Upper lobe of left lung (tissue), 6 donors: ENCODE data around the gene TRPM5. TPM values are rescaled to one million over a fixed set of nuclear protein-coding genes. Genes with fewer than 3 reads are reported as not detected.

ENCODE experiments used
- ATAC-seq, 2 donors: fragments of 200-7000 bp; cut with Tn5 transposase; one replicate each; pipeline ENCODE4 v1.9.1; 2022; ENCODE audit warnings: mild to moderate bottlenecking in 2 of 2, moderate library complexity in 2 of 2; ENCODE audit not compliant: low FRiP score in 2 of 2
- DNase-seq, 2 donors: peaks; one replicate each; pipeline ENCODE4 v3.0.0-alpha.2; 2019 to 2020
- H3K27ac ChIP-seq, 4 donors: fragments of 200-600 bp; sonication (generic); one replicate each; pipeline ENCODE4 v1.5.1; 2016 to 2019
- H3K27me3 ChIP-seq, 4 donors: fragments of 200-600 bp; sonication (generic); one replicate each; pipeline ENCODE4 v1.5.1; 2017 to 2019
- H3K36me3 ChIP-seq, 4 donors: fragments of 200-600 bp; sonication (generic); one replicate each; pipeline ENCODE4 v1.5.1; 2016 to 2019
- H3K4me1 ChIP-seq, 4 donors: fragments of 200-600 bp; sonication (generic); one replicate each; pipeline ENCODE4 v1.5.1; 2018 to 2019
- H3K4me3 ChIP-seq, 4 donors: fragments of 200-600 bp; sonication (generic); one replicate each; pipeline ENCODE4 v1.5.1; 2017 to 2019; ENCODE audit warnings: mild to moderate bottlenecking in 2 of 4, moderate library complexity in 1 of 4
- H3K9me3 ChIP-seq, 4 donors: fragments of 200-600 bp; sonication (generic); one replicate each; pipeline ENCODE4 v1.5.1; 2018 to 2019
- EP300 ChIP-seq, 4 donors: sonication (generic); formaldehyde crosslinking; IDR thresholded peaks; one replicate each; pipeline ENCODE4 v1.5.1; 2017; ENCODE audit warnings: antibody characterized with exemption in 4 of 4, control low read depth in 2 of 4
- POLR2A ChIP-seq, 4 donors: fragments of 450-650 bp; IDR thresholded peaks; one replicate each; pipeline ENCODE4 v1.5.1; 2016 to 2017; ENCODE audit warnings: antibody characterized with exemption in 4 of 4, mild to moderate bottlenecking in 2 of 4
- POLR2AphosphoS5 ChIP-seq, 2 donors: sonication (generic); formaldehyde crosslinking; IDR thresholded peaks; one replicate each; pipeline ENCODE4 v1.5.1; 2017; ENCODE audit warnings: antibody characterized with exemption in 2 of 2
- WGBS, 2 donors: methylation state at CpG; one replicate each; pipeline ENCODE4 v1.1.5; 2017 to 2018; 5-methylcytosine and 5-hydroxymethylcytosine counted together
- total RNA-seq, 6 donors: library from RNA; depleted of rRNA in 4 of 6; stranded (reverse); fragments of >200 nt in 4 of 6; gene quantifications; one replicate each; pipeline versions ENCODE4 v1.1.0 to v1.2.1, GENCODE V29; 2016 to 2021
- TF ChIP-seq, protein P1 (sequence below), 6 experiments: fragments of 450-650 bp in 4 of 6; fragments of 200-600 bp in 2 of 6; sonication (generic) in 2 of 6; IDR thresholded peaks; one replicate each; pipeline ENCODE4 v1.5.1; 2016 to 2019; ENCODE audit warnings: antibody characterized with exemption in 6 of 6
- donor health status: DM: no; HTN: no; CAD: no; lungs with moderate emphysema.
- donor health status: DM: no; HTN: yes; CAD: no; lungs with severe emphysema.

TRPM5 gene
- total RNA-seq, 6 donors from 2014 or later, result not detected

GRCh38 chr11:2466069-2466801, 21.9 kb upstream of the TRPM5 start:
- DNase-seq (peak in 1 of 2 donors; percentile 19), ATAC-seq (no peak)
- H3K36me3 ChIP-seq, result no peaks in the 10 kb centered on the region
- no peak overlapping the region for H3K4me3 ChIP-seq
- WGBS, 2 donors, result 90 to 93% methylated on average over 2 to 6 of the region's 9 CpGs
- H3K9me3 ChIP-seq, result no peaks in the 10 kb centered on the region
- H3K27me3 ChIP-seq, result no peaks in the 10 kb centered on the region
- H3K27ac ChIP-seq, result no peak overlapping the region
- TF ChIP-seq POLR2AphosphoS5 (IDR thresholded peaks at IDR 0.05) (no peak), EP300 (IDR thresholded peaks at IDR 0.05) (no peak)
- TF ChIP-seq, protein P1, sequence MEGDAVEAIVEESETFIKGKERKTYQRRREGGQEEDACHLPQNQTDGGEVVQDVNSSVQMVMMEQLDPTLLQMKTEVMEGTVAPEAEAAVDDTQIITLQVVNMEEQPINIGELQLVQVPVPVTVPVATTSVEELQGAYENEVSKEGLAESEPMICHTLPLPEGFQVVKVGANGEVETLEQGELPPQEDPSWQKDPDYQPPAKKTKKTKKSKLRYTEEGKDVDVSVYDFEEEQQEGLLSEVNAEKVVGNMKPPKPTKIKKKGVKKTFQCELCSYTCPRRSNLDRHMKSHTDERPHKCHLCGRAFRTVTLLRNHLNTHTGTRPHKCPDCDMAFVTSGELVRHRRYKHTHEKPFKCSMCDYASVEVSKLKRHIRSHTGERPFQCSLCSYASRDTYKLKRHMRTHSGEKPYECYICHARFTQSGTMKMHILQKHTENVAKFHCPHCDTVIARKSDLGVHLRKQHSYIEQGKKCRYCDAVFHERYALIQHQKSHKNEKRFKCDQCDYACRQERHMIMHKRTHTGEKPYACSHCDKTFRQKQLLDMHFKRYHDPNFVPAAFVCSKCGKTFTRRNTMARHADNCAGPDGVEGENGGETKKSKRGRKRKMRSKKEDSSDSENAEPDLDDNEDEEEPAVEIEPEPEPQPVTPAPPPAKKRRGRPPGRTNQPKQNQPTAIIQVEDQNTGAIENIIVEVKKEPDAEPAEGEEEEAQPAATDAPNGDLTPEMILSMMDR (IDR thresholded peaks at IDR 0.05), result no peak
- peaks cover 3 to 34% (median 17%) of the 10 kb centered on the region in 4 donors for H3K4me1 ChIP-seq

GRCh38 chr11:2465202-2466068, 21.1 kb upstream of the TRPM5 start:
- H3K27me3 ChIP-seq, result no peaks in the 10 kb centered on the region
- no peaks in the 10 kb centered on the region for H3K36me3 ChIP-seq
- WGBS, 2 donors, result 93 to 95% methylated on average over 4 to 19 of the region's 20 CpGs
- no peaks in the 10 kb centered on the region for H3K9me3 ChIP-seq
- no peak overlapping the region for H3K27ac ChIP-seq
- DNase-seq, result peak; percentile 13 to 69
- TF ChIP-seq, protein P1 (IDR thresholded peaks at IDR 0.05), result no peak
- no peak for TF ChIP-seq EP300 (IDR thresholded peaks at IDR 0.05)
- TF ChIP-seq POLR2A (IDR thresholded peaks at IDR 0.05), result no peak
- no peak for TF ChIP-seq POLR2AphosphoS5 (IDR thresholded peaks at IDR 0.05)
- no peak overlapping the region for H3K4me3 ChIP-seq
- ATAC-seq, result no peak
- H3K4me1 ChIP-seq, result peaks cover 3 to 42% (median 21%) of the 10 kb centered on the region in 4 donors

GRCh38 chr11:2464451-2465165, 20.3 kb upstream of the TRPM5 start:
- TF ChIP-seq, protein P1 (IDR thresholded peaks at IDR 0.05), result no peak
- TF ChIP-seq POLR2AphosphoS5 (IDR thresholded peaks at IDR 0.05) (no peak), EP300 (IDR thresholded peaks at IDR 0.05) (no peak), POLR2A (IDR thresholded peaks at IDR 0.05) (no peak)
- WGBS, 2 donors, result 91 to 95% methylated on average over 11 to 13 of the region's 13 CpGs
- H3K4me1 ChIP-seq, result peaks cover 3 to 44% (median 24%) of the 10 kb centered on the region in 4 donors

GRCh38 chr11:2463766-2464277, 19.5 kb upstream of the TRPM5 start:
- H3K4me1 ChIP-seq, result peaks cover 3 to 48% (median 24%) of the 10 kb centered on the region in 4 donors
- no peaks in the 10 kb centered on the region for H3K9me3 ChIP-seq
- no peaks in the 10 kb centered on the region for H3K27me3 ChIP-seq
- peak in 1 of 2 donors; percentile 3 for ATAC-seq
- DNase-seq, result peak in 1 of 2 donors; percentile 65
- WGBS, 2 donors, result 79 to 88% methylated on average over 15 to 19 of the region's 26 CpGs
- H3K36me3 ChIP-seq, result no peaks in the 10 kb centered on the region
- TF ChIP-seq, protein P1 (IDR thresholded peaks at IDR 0.05), result no peak
- TF ChIP-seq POLR2A (IDR thresholded peaks at IDR 0.05), result no peak
- no peak for TF ChIP-seq POLR2AphosphoS5 (IDR thresholded peaks at IDR 0.05)
- TF ChIP-seq EP300 (IDR thresholded peaks at IDR 0.05), result no peak
- peak overlapping the region; percentile 57 to 73 (median 66) for H3K27ac ChIP-seq
- peak overlapping the region in 1 of 4 donors; percentile 6 for H3K4me3 ChIP-seq

More at GRCh38 chr11:2464451-2465165, 20.3 kb upstream of the TRPM5 start:
- ATAC-seq (no peak), DNase-seq (peak in 1 of 2 donors; percentile 13)
- Histone ChIP-seq H3K27me3 (no peaks in the 10 kb centered on the region), H3K36me3 (no peaks in the 10 kb centered on the region), H3K4me3 (no peak overlapping the region), H3K27ac (no peak overlapping the region), H3K9me3 (no peaks in the 10 kb centered on the region)
